K562 (cell line): ENCODE measurements around the gene PLCB4. TPM values are rescaled to one million over a fixed set of nuclear protein-coding genes. Genes with fewer than 3 reads are reported as not detected.
A peak's percentile ranks its signal among the peaks of the same experiment; 100 is the strongest.

ENCODE experiments used
- HEY1 ChIP-seq: fragments of 250-450 bp; sonication (Bioruptor Pico); IDR thresholded peaks from 2 replicates; pipeline ENCODE4 v1.5.0; 2020; ENCODE audit warnings: mild to moderate bottlenecking, moderate library complexity, borderline replicate concordance
- NR3C1 ChIP-seq: sonication (generic); formaldehyde crosslinking; IDR thresholded peaks from 2 replicates; pipeline ENCODE4 v1.8.1; 2022; ENCODE audit warnings: missing genetic modification reagents
- ZNF507 ChIP-seq: conservative IDR thresholded peaks from 2 replicates; pipeline ENCODE4 v1.6.1; 2017; ENCODE audit warnings: missing genetic modification characterization, missing compliant biosample characterization
- polyA plus RNA-seq, 8 experiments: library from polyadenylated mRNA; depleted of rRNA in 4 of 8; stranded (reverse) in 5 of 8; unstranded in 3 of 8; fragments of >200 nt; fragmentation: Nextera tagmentation in 2 of 8; fragmentation: Illumina TruSeq in 1 of 8; extraction: Ambion mirVana in 2 of 8; extraction: Trizol in 1 of 8; gene quantifications; 2 replicates each; pipeline versions ENCODE4 v1.2.1 to v1.2.3, GENCODE V29; 2011 to 2014; ENCODE audit warnings: inconsistent platforms in 1 of 8, missing spikeins in 1 of 8
- total RNA-seq, 7 experiments: library from RNA; depleted of rRNA in 6 of 7; stranded (reverse); fragments of >200 nt in 6 of 7; fragmentation: Illumina TruSeq in 2 of 7; extraction: Trizol in 2 of 7; gene quantifications; 2 replicates each; pipeline versions ENCODE4 v1.2.1 to v1.2.3, GENCODE V29; 2011 to 2021; ENCODE audit warnings: low replicate concordance in 1 of 7
- TF ChIP-seq, protein P1 (sequence below): fragments of 250-450 bp; sonication (Bioruptor Pico); IDR thresholded peaks from 2 replicates; pipeline ENCODE4 v1.8.0; 2021; ENCODE audit warnings: borderline replicate concordance, mild to moderate bottlenecking, moderate library complexity; ENCODE audit not compliant: poor library complexity, severe bottlenecking
- TF ChIP-seq, protein P2 (sequence below): fragments of 450-650 bp; formaldehyde crosslinking; IDR thresholded peaks from 2 replicates; pipeline ENCODE4 v1.4.0; 2020; ENCODE audit warnings: mild to moderate bottlenecking, moderate library complexity
- TF ChIP-seq, protein P3 (sequence below), 3 experiments: IDR thresholded peaks in 2 of 3; conservative IDR thresholded peaks in 1 of 3; 2 replicates each; pipeline ENCODE4 v1.5.1; 2011 to 2012; ENCODE audit warnings: low read length in 3 of 3, mild to moderate bottlenecking in 3 of 3, control low read depth in 2 of 3, improper control_type of control experiment in 1 of 3, inconsistent platforms in 1 of 3, low read depth in 1 of 3, mixed read lengths in 1 of 3, moderate library complexity in 1 of 3; ENCODE audit not compliant: insufficient read depth in 2 of 3

Gene PLCB4
- total and polyA plus RNA-seq, 9 of the 15 experiments (the other 6 are each of a cell fraction or from before 2014, with no cell fraction given), result 0.20 to 2.9 (median 0.52) TPM

DNA sequence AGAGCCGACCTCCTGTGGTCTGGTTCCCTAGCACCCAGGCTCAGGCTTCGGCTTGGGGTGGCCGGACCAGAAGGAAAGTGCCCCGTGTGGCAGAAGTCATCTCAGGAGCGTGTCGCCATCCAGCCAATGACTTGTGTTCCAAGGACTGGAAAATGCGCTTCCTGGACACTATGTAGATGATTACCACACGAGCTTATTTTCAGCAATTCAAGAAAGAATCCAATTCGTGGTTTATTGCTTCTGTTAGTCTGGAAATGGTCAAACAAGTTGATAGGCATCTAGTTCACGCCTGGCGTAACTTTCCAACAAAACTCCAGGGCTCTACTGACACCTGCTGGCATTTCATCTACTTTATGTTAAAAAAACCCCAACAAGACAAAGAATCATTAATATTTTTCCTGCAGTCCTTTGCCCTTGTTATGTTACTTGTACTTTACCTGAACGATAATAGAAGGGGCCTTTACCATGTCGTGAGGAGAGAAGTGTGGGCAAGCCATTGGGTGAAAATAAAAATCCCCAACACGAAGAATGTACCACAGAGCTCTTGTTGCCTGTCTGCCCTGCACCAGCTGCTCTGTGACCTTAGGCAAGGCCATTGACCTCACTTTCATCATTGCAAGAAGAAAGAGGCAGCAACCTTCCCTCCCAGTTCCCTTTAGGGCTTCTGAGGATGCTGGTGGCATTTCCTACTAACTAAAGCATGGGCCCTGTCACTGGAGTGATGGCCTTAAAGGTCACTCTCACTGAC lies 290.8 kb downstream of the PLCB4 start (continued):
- TF ChIP-seq HEY1 (CRISPR knock-in tag) (no peak), NR3C1 (no peak), ZNF507 (tag) (no peak)
- TF ChIP-seq, protein P1, sequence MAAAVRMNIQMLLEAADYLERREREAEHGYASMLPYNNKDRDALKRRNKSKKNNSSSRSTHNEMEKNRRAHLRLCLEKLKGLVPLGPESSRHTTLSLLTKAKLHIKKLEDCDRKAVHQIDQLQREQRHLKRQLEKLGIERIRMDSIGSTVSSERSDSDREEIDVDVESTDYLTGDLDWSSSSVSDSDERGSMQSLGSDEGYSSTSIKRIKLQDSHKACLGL, result no peak
- TF ChIP-seq, protein P2, sequence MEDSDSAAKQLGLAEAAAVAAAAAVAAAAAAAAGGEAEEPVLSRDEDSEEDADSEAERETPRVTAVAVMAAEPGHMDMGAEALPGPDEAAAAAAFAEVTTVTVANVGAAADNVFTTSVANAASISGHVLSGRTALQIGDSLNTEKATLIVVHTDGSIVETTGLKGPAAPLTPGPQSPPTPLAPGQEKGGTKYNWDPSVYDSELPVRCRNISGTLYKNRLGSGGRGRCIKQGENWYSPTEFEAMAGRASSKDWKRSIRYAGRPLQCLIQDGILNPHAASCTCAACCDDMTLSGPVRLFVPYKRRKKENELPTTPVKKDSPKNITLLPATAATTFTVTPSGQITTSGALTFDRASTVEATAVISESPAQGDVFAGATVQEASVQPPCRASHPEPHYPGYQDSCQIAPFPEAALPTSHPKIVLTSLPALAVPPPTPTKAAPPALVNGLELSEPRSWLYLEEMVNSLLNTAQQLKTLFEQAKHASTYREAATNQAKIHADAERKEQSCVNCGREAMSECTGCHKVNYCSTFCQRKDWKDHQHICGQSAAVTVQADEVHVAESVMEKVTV (CRISPR knock-in tag), result peak; percentile 49; the same call in 1 of the 2 replicates
- TF ChIP-seq, protein P3, sequence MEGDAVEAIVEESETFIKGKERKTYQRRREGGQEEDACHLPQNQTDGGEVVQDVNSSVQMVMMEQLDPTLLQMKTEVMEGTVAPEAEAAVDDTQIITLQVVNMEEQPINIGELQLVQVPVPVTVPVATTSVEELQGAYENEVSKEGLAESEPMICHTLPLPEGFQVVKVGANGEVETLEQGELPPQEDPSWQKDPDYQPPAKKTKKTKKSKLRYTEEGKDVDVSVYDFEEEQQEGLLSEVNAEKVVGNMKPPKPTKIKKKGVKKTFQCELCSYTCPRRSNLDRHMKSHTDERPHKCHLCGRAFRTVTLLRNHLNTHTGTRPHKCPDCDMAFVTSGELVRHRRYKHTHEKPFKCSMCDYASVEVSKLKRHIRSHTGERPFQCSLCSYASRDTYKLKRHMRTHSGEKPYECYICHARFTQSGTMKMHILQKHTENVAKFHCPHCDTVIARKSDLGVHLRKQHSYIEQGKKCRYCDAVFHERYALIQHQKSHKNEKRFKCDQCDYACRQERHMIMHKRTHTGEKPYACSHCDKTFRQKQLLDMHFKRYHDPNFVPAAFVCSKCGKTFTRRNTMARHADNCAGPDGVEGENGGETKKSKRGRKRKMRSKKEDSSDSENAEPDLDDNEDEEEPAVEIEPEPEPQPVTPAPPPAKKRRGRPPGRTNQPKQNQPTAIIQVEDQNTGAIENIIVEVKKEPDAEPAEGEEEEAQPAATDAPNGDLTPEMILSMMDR (IDR thresholded peaks at IDR 0.05 in 2 of 3, conservative IDR thresholded peaks at IDR 0.05 in 1 of 3; ENCODE audit: insufficient read depth in 2 of 3, low read depth in 1 of 3, low read length in 3 of 3), result peak; percentile 29 to 55 (median 36); a peak in 3 of 6 replicates
